Endodermal cell (in vitro differentiated cells): ENCODE measurements around the gene PCDHA2. TPM values are rescaled to one million over a fixed set of nuclear protein-coding genes. Genes with fewer than 3 reads are reported as not detected.
A peak's percentile ranks its signal among the peaks of the same experiment; 100 is the strongest.

Experiments used
- DNase-seq: peaks from one replicate; pipeline ENCODE4 v3.0.0-alpha.2; 2017
- H3K27ac ChIP-seq: 2 replicates; pipeline ENCODE4 v1.5.1; 2013; ENCODE audit warnings: mild to moderate bottlenecking, low read depth, low read length, moderate library complexity
- H3K27me3 ChIP-seq: 2 replicates; pipeline ENCODE4 v1.6.1; 2013; ENCODE audit warnings: mild to moderate bottlenecking, low read length, moderate library complexity; ENCODE audit not compliant: insufficient read depth, control insufficient read depth, poor library complexity, severe bottlenecking
- H3K36me3 ChIP-seq: 2 replicates; pipeline ENCODE4 v1.7.0; 2013; ENCODE audit warnings: mild to moderate bottlenecking, low read length, moderate library complexity; ENCODE audit not compliant: control insufficient read depth, insufficient read depth
- H3K4me1 ChIP-seq: one replicate; pipeline ENCODE4 v1.7.0; 2013; ENCODE audit warnings: low read length; ENCODE audit not compliant: control insufficient read depth, insufficient read depth
- H3K4me3 ChIP-seq: 2 replicates; pipeline ENCODE4 v1.5.1; 2013; ENCODE audit warnings: mild to moderate bottlenecking, low read length, moderate library complexity
- H3K9ac ChIP-seq: 2 replicates; pipeline ENCODE4 v1.6.1; 2013; ENCODE audit warnings: mild to moderate bottlenecking, low read length, moderate library complexity; ENCODE audit not compliant: poor library complexity, severe bottlenecking; ENCODE audit errors: extremely low read depth
- H3K9me3 ChIP-seq: 2 replicates; pipeline ENCODE4 v1.6.1; 2013; ENCODE audit warnings: mild to moderate bottlenecking, low read length, moderate library complexity; ENCODE audit not compliant: control insufficient read depth
- H3K27ac Mint-ChIP-seq: 2 replicates; pipeline ENCODE4 v1.8.0; 2020; ENCODE audit warnings: mixed read lengths
- H3K27me3 Mint-ChIP-seq: 2 replicates; pipeline ENCODE4 v1.8.0; 2021; ENCODE audit warnings: mild to moderate bottlenecking, mixed read lengths; ENCODE audit not compliant: insufficient read depth
- H3K36me3 Mint-ChIP-seq: 2 replicates; pipeline ENCODE4 v1.8.0; 2020; ENCODE audit warnings: low read depth, mixed read lengths
- H3K4me1 Mint-ChIP-seq: 2 replicates; pipeline ENCODE4 v1.8.0; 2020; ENCODE audit warnings: mixed read lengths
- H3K4me3 Mint-ChIP-seq: 2 replicates; pipeline ENCODE4 v1.8.0; 2020; ENCODE audit warnings: mild to moderate bottlenecking, moderate library complexity, mixed read lengths
- H3K9me3 Mint-ChIP-seq: 2 replicates; pipeline ENCODE4 v1.8.0; 2020; ENCODE audit warnings: mild to moderate bottlenecking, mixed read lengths
- WGBS, 2 experiments: methylation state at CpG; one replicate each; pipeline versions ENCODE4 v1.1.5 to v1.1.7; 2013; ENCODE audit warnings: missing lambda C conversion rate in 2 of 2, mixed read lengths in 1 of 2; ENCODE audit not compliant: insufficient coverage in 1 of 2, insufficient read length in 1 of 2; 5-methylcytosine and 5-hydroxymethylcytosine counted together
- long read RNA-seq, 4 experiments: library from polyadenylated mRNA in 2 of 4; library from RNA in 1 of 4; library from capped mRNA in 1 of 4; stranded (forward) in 3 of 4; unstranded in 1 of 4; transcript quantifications; one replicate each; pipeline ENCODE4 v2.0.0, GENCODE V29; 2020 to 2021; ENCODE audit warnings: inconsistent platforms in 1 of 4
- polyA plus RNA-seq, 2 experiments: library from polyadenylated mRNA; stranded (reverse); fragments of 50-300 nt; gene quantifications; one replicate each; pipeline ENCODE4 v1.2.3, GENCODE V29; 2013
- total RNA-seq, 2 donors: library from RNA; stranded (reverse); fragmentation: NEBNext Ultra II Directional in 1 of 2; extraction: Animal tissue kit (Norgen Biotek cat#: 25700) in 1 of 2; gene quantifications; 2 replicates in 1 of 2; 3 replicates in 1 of 2; pipeline ENCODE4 v1.2.1, GENCODE V29; 2021
- TF ChIP-seq, protein P1 (sequence below): fragments of 200-600 bp; sonication (generic); conservative IDR thresholded peaks from 2 replicates; pipeline ENCODE4 v1.5.0; 2021; ENCODE audit warnings: antibody characterized with exemption, mild to moderate bottlenecking

Gene PCDHA2
- total RNA-seq: 1 to 10 TPM; 1.4 to 2.3 TPM
- 2.3 TPM for polyA plus RNA-seq (2013, experiment 1 of 2)
- polyA plus RNA-seq (2013, experiment 2 of 2): 2.7 TPM
- long read RNA-seq, experiment 1: 0 reads
- long read RNA-seq, experiment 2: 0 reads
- long read RNA-seq, experiment 3, partial matches to known transcripts: 0 of 7 reads
- long read RNA-seq, experiment 3, other reads (novel, unspliced or antisense): 7 of 7 reads
- long read RNA-seq, experiment 4, partial matches to known transcripts: 0 of 1 reads
- long read RNA-seq, experiment 4, other reads (novel, unspliced or antisense): 0 of 1 reads

- Mint-ChIP-seq H3K4me3 (peak within 1 kb of the TSS; percentile 86), H3K27ac (peak within 1 kb of the TSS; percentile 74), H3K27me3 (no peaks in the 10 kb centered on the region), H3K9me3 (peaks cover 8% of the 10 kb centered on the region), H3K36me3 (peaks cover 8% of the 10 kb centered on the region), H3K4me1 (peaks cover 2% of the 10 kb centered on the region)
- TF ChIP-seq, protein P1, sequence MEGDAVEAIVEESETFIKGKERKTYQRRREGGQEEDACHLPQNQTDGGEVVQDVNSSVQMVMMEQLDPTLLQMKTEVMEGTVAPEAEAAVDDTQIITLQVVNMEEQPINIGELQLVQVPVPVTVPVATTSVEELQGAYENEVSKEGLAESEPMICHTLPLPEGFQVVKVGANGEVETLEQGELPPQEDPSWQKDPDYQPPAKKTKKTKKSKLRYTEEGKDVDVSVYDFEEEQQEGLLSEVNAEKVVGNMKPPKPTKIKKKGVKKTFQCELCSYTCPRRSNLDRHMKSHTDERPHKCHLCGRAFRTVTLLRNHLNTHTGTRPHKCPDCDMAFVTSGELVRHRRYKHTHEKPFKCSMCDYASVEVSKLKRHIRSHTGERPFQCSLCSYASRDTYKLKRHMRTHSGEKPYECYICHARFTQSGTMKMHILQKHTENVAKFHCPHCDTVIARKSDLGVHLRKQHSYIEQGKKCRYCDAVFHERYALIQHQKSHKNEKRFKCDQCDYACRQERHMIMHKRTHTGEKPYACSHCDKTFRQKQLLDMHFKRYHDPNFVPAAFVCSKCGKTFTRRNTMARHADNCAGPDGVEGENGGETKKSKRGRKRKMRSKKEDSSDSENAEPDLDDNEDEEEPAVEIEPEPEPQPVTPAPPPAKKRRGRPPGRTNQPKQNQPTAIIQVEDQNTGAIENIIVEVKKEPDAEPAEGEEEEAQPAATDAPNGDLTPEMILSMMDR: peak; percentile 83
- no peaks in the 10 kb centered on the region for H3K27me3 ChIP-seq
- H3K27ac ChIP-seq: no peak within 1 kb of the TSS
- no peak within 1 kb of the TSS for H3K9ac ChIP-seq
- 75 to 83% methylated on average over 24 to 27 of the region's 27 CpGs for WGBS, 2 experiments
- no peaks in the 10 kb centered on the region for H3K36me3 ChIP-seq
- no peaks in the 10 kb centered on the region for H3K4me1 ChIP-seq
- H3K4me3 ChIP-seq: no peak within 1 kb of the TSS
- peak; percentile 63 for DNase-seq
- peaks cover 7% of the 10 kb centered on the region for H3K9me3 ChIP-seq
These were observed at the start of gene PCDHA2 for GRCh38 chr5:140794595-140795258. Gene PCDHA2 (plus strand): TSS chr5:140794852.

DNA sequence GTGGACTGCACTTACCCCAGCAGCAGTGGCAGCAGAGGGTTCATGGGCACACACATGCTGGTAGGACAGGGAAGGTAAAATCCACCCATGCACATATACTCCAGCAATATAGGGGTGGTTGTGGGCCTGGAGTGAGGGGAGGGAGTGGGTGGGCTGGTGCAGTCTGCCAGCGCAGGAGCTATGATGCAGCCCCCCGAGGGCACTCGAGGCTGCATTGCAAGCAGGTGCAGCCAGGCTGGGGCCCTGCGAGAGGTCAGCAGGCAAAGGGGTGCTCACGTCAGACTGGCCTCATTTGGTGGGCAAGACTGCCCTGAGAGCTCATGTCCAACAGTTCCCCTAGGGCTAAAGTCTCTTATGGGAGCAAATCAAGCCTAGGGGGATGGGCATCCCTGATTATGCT is 41.1 kb upstream of the PCDHA2 start:
- WGBS, 2 experiments: 85% methylated on average over 5 of the region's 5 CpGs; no CpG with 5 or more reads in 1 of the 2 experiments
- TF ChIP-seq, protein P1: no peak

GRCh38 chr5:140764177-140764973 is 30.3 kb upstream of the PCDHA2 start:
- Histone ChIP-seq H3K27me3 (no peaks in the 10 kb centered on the region), H3K4me3 (no peak overlapping the region), H3K9me3 (peaks cover 79% of the 10 kb centered on the region), H3K27ac (no peak overlapping the region), H3K9ac (no peak overlapping the region), H3K4me1 (no peaks in the 10 kb centered on the region), H3K36me3 (no peaks in the 10 kb centered on the region)
- TF ChIP-seq, protein P1: no peak
- Mint-ChIP-seq H3K4me1 (no peaks in the 10 kb centered on the region), H3K9me3 (peaks cover 85% of the 10 kb centered on the region), H3K36me3 (peaks cover 1% of the 10 kb centered on the region), H3K27ac (no peak overlapping the region), H3K4me3 (no peak overlapping the region), H3K27me3 (peaks cover 1% of the 10 kb centered on the region)
- WGBS, 2 experiments: 100% methylated on average over 2 of the region's 2 CpGs; no CpG with 5 or more reads in 1 of the 2 experiments
- DNase-seq: no peak

More for the DNA sequence above, 41.1 kb upstream of the PCDHA2 start:
- Histone ChIP-seq H3K27me3 (no peaks in the 10 kb centered on the region), H3K9ac (no peak overlapping the region), H3K4me1 (no peaks in the 10 kb centered on the region), H3K27ac (no peak overlapping the region), H3K9me3 (peaks cover 25% of the 10 kb centered on the region), H3K36me3 (no peaks in the 10 kb centered on the region), H3K4me3 (no peak overlapping the region)
- Mint-ChIP-seq H3K27ac (no peak overlapping the region), H3K4me3 (no peak overlapping the region), H3K36me3 (no peaks in the 10 kb centered on the region), H3K27me3 (peaks cover 32% of the 10 kb centered on the region), H3K9me3 (peaks cover 75% of the 10 kb centered on the region), H3K4me1 (no peaks in the 10 kb centered on the region)
- DNase-seq: no peak
